Endothelial cell of umbilical vein (primary cell): ENCODE data around the gene CHN2. TPM values are rescaled to one million over a fixed set of nuclear protein-coding genes. Genes with fewer than 3 reads are reported as not detected.

Experiments
- BruUV-seq: library from RNA; stranded (reverse); fragments of 400-500 nt; replicated peaks from 2 replicates; lab custom pipeline; 2021; lab: Mats Ljungman, UMichigan
- CTCF ChIA-PET: fragments of 300-600, 350-600 bp; sonication (Branson Sonifier 250); formaldehyde crosslinking; loops from one replicate; lab custom pipeline; 2021; ENCODE audit warnings: antibody characterized with exemption, inconsistent platforms; lab: Charles Lee
- POLR2A ChIA-PET: fragments of 300-600, 350-600 bp; sonication (Branson Sonifier 250); formaldehyde crosslinking; loops from one replicate; lab custom pipeline; 2021; ENCODE audit warnings: antibody characterized with exemption, inconsistent platforms; lab: Charles Lee
- DNase-seq: peaks from one replicate; pipeline ENCODE4 v3.0.0-alpha.2; 2011; ENCODE audit warnings: low read depth, low spot score
- FAIRE-seq: peaks from 2 replicates; lab custom pipeline; 2011; peaks lifted over from hg19 to GRCh38; lab: Jason Lieb, UNC
- H2AFZ ChIP-seq: 2 replicates; pipeline ENCODE4 v1.6.0; 2012; ENCODE audit warnings: low read depth, low read length, control low read depth, inconsistent platforms
- H3K27ac ChIP-seq: 2 replicates; pipeline ENCODE4 v1.5.1; 2011; ENCODE audit warnings: low read depth, mild to moderate bottlenecking, control low read depth, low read length, moderate library complexity; ENCODE audit not compliant: insufficient read depth
- H3K27me3 ChIP-seq, 2 experiments: 2 replicates each; pipeline versions ENCODE4 v1.6.0 to v1.6.1; 2011; ENCODE audit warnings: low read length in 2 of 2, mixed read lengths in 1 of 2; ENCODE audit not compliant: control insufficient read depth in 2 of 2, insufficient read depth in 2 of 2
- H3K36me3 ChIP-seq, 2 experiments: 2 replicates in 1 of 2; 3 replicates in 1 of 2; pipeline ENCODE4 v1.5.1; 2011; ENCODE audit warnings: low read length in 2 of 2, mild to moderate bottlenecking in 1 of 2, moderate library complexity in 1 of 2; ENCODE audit not compliant: control insufficient read depth in 2 of 2, insufficient read depth in 2 of 2; ENCODE audit errors: extremely low read depth in 1 of 2
- H3K4me1 ChIP-seq: 3 replicates; pipeline ENCODE4 v1.5.1; 2011; ENCODE audit warnings: mild to moderate bottlenecking, low read length; ENCODE audit not compliant: control insufficient read depth, insufficient read depth; ENCODE audit errors: extremely low read depth
- H3K4me2 ChIP-seq: 2 replicates; pipeline ENCODE4 v1.6.1; 2011; ENCODE audit warnings: low read length, control low read depth, mixed read lengths; ENCODE audit not compliant: insufficient read depth
- H3K4me3 ChIP-seq, 3 experiments: fragments of 200-600 bp in 1 of 3; sonication (generic), shearing (Covaris generic) in 1 of 3; replicated peaks in 1 of 3; 2 replicates each; pipeline ENCODE4 v1.5.1; 2011 to 2016; ENCODE audit warnings: control low read depth in 3 of 3, low read length in 3 of 3, mild to moderate bottlenecking in 2 of 3, inconsistent platforms in 1 of 3, low read depth in 1 of 3, moderate library complexity in 1 of 3; ENCODE audit not compliant: insufficient read depth in 1 of 3
- H3K79me2 ChIP-seq: 2 replicates; pipeline ENCODE4 v1.6.0; 2012; ENCODE audit warnings: low read length, inconsistent platforms; ENCODE audit not compliant: control insufficient read depth, insufficient read depth
- H3K9ac ChIP-seq: replicated peaks from 2 replicates; pipeline ENCODE3; 2011; ENCODE audit warnings: low read length, control low read depth; ENCODE audit not compliant: insufficient read depth; ENCODE audit errors: extremely low read depth
- H3K9me1 ChIP-seq: replicated peaks from 3 replicates; pipeline ENCODE4 v1.6.0; 2011; ENCODE audit warnings: mild to moderate bottlenecking, low read length; ENCODE audit not compliant: control insufficient read depth, insufficient read depth; ENCODE audit errors: extremely low read depth
- H3K9me3 ChIP-seq: replicated peaks from 2 replicates; pipeline ENCODE4 v1.5.1; 2012; ENCODE audit warnings: low read length, inconsistent platforms; ENCODE audit not compliant: control insufficient read depth, insufficient read depth
- H4K20me1 ChIP-seq: replicated peaks from 2 replicates; pipeline ENCODE3; 2011; ENCODE audit warnings: mild to moderate bottlenecking, low read length; ENCODE audit not compliant: control insufficient read depth, insufficient read depth; ENCODE audit errors: extremely low read depth
- FOS ChIP-seq: IDR thresholded peaks from 2 replicates; pipeline ENCODE4 v1.6.1; 2011; ENCODE audit warnings: mild to moderate bottlenecking, low read length, moderate library complexity, borderline replicate concordance; ENCODE audit not compliant: insufficient read depth
- GATA2 ChIP-seq: IDR thresholded peaks from 2 replicates; pipeline ENCODE4 v1.7.0; 2011; ENCODE audit warnings: low read depth, mild to moderate bottlenecking, moderate library complexity, mixed read lengths, low read length; ENCODE audit not compliant: insufficient read length, insufficient read depth
- JUN ChIP-seq: IDR thresholded peaks from 2 replicates; pipeline ENCODE4 v1.6.1; 2011; ENCODE audit warnings: borderline replicate concordance, low read depth; ENCODE audit not compliant: insufficient read length, insufficient read depth
- MYC ChIP-seq: IDR thresholded peaks from one replicate; pipeline ENCODE4 v1.6.1; 2011; ENCODE audit warnings: mild to moderate bottlenecking, low read depth, low read length
- POLR2A ChIP-seq: IDR thresholded peaks from 2 replicates; pipeline ENCODE4 v1.6.1; 2012; ENCODE audit warnings: low read depth, mild to moderate bottlenecking, control low read depth, low read length
- dilution Hi-C: fragments of 300-500 bp; cut with MboI; formaldehyde crosslinking; loops from one replicate; pipeline ENCODE4 v1.15.0; 2019; ENCODE audit warnings: low sequenced_read_pairs; ENCODE audit not compliant: extremely low pct_ligation_motif_present
- intact Hi-C: fragments of 100-400 bp; cut with micrococcal nuclease; formaldehyde crosslinking; loops from one replicate; pipeline ENCODE4 v1.10.0; 2022
- polyA plus RNA-seq, 4 experiments: library from polyadenylated mRNA; depleted of rRNA in 3 of 4; stranded (reverse) in 3 of 4; unstranded in 1 of 4; fragments of >200 nt; gene quantifications; 2 replicates each; pipeline versions ENCODE4 v1.2.1 to v1.2.3, GENCODE V29; 2011 to 2012; ENCODE audit warnings: missing spikeins in 1 of 4
- total RNA-seq: library from RNA; stranded (reverse); gene quantifications from 2 replicates; pipeline ENCODE4 v1.2.3, GENCODE V29; 2021
- TF ChIP-seq, protein P1 (sequence below), 2 donors: IDR thresholded peaks; 1 replicate in 1 of 2; 2 replicates in 1 of 2; pipeline ENCODE4 v1.5.1; 2011; ENCODE audit warnings: low read length in 2 of 2, mild to moderate bottlenecking in 2 of 2, moderate library complexity in 2 of 2, control low read depth in 1 of 2, inconsistent platforms in 1 of 2, low read depth in 1 of 2; ENCODE audit not compliant: insufficient read depth in 1 of 2; ENCODE audit errors: extremely low read depth in 1 of 2

The CHN2 gene
- total and polyA plus RNA-seq, 2 donors (not counting 3 experiments of a cell fraction or from before 2014, with no cell fraction given) = 1.4 to 5.0 TPM

DNA sequence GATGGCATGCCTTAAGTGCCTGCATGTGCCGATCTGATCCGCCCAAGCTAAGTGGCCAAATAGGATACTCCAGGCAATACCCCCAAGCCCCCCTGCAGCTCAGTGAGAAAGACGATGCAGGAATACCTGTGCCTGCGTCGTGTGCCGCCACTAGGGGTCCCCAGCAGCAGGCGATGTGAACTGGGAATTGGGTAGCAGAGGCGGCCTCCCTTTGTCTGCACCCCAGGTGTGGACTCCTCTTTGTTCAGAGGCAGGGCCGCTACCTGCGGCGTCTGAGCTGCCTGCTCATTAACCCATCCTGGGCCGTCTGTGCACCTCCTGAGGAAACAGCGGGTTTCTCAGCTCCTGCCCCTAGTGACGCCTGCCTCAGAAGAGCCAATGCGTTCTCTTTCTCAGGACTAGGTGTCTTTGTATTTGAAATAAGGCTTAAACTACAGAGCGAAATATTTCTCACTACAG is 4.8 kb upstream of the CHN2 start:
- Histone ChIP-seq H4K20me1 (no peaks in the 10 kb centered on the region), H3K27ac (no peak overlapping the region), H3K36me3 (no peaks in the 10 kb centered on the region), H3K27me3 (peaks cover 11 to 19% of the 10 kb centered on the region in 2 experiments), H3K79me2 (no peaks in the 10 kb centered on the region), H3K4me2 (no peak overlapping the region), H3K4me1 (peaks cover 3% of the 10 kb centered on the region), H3K9me1 (no peaks in the 10 kb centered on the region), H3K4me3 (no peak overlapping the region), H3K9me3 (no peaks in the 10 kb centered on the region), H3K9ac (no peak overlapping the region), H2AFZ (no peak overlapping the region)
- TF ChIP-seq MYC (no peak), GATA2 (no peak), JUN (no peak), POLR2A (no peak), FOS (no peak)
- TF ChIP-seq, protein P1, sequence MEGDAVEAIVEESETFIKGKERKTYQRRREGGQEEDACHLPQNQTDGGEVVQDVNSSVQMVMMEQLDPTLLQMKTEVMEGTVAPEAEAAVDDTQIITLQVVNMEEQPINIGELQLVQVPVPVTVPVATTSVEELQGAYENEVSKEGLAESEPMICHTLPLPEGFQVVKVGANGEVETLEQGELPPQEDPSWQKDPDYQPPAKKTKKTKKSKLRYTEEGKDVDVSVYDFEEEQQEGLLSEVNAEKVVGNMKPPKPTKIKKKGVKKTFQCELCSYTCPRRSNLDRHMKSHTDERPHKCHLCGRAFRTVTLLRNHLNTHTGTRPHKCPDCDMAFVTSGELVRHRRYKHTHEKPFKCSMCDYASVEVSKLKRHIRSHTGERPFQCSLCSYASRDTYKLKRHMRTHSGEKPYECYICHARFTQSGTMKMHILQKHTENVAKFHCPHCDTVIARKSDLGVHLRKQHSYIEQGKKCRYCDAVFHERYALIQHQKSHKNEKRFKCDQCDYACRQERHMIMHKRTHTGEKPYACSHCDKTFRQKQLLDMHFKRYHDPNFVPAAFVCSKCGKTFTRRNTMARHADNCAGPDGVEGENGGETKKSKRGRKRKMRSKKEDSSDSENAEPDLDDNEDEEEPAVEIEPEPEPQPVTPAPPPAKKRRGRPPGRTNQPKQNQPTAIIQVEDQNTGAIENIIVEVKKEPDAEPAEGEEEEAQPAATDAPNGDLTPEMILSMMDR (IDR thresholded peaks at IDR 0.05; ENCODE audit: extremely low read depth in 1 of 2, insufficient read depth in 1 of 2, low read depth in 1 of 2, low read length in 2 of 2) = peak; percentile 71 to 96
- no TSS peak for BruUV-seq
- DNase-seq (peak; percentile 49), FAIRE-seq (peak; percentile 8)
- intact Hi-C loops (loop anchor here (1.0 to 2.0 kb wide), 5 partner anchors 67 to 267 kb away; no protein-coding TSS in a partner anchor), dilution Hi-C loops (no loop called here)
- ChIA-PET POLR2A (no interaction called here), CTCF (interaction anchor here (0.5 to 4.4 kb wide), 89 partner anchors 8 to 888 kb away, joined by 3 to 226 read pairs (median 5); partner anchors contain the start of gene CPVL)
